AG09319 (cell line): Measurements from ENCODE around the gene CDIP1.
A peak's percentile ranks its signal among the peaks of the same experiment; 100 is the strongest.

ENCODE experiments used
- DNase-seq: peaks from one replicate; pipeline ENCODE4 v3.0.0-alpha.2; 2010; ENCODE audit warnings: low read depth; ENCODE audit errors: extremely low read depth
- CTCF ChIP-seq: IDR thresholded peaks from 2 replicates; pipeline ENCODE4 v1.5.1; 2011; ENCODE audit warnings: low read depth, mild to moderate bottlenecking, inconsistent platforms, low read length, moderate library complexity

Gene CDIP1

DNA sequence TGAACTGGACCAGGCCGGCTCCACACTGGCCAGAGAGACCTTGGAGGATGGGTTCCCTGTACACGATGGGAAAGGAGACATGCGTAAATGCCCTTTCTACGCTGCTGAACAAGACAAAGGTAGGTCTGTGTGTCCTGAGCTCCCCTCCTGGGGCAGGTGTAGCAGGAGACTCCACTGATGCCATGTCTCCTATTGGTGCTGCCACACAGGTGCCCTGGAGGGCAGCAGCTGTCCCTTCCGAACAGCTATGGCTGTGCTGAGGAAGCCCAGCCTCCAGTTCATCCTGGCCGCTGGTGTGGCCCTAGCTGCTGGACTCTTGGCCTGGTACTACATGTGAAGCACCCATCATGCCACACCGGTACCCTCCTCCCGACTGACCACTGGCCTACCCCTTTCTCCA lies 29.2 kb downstream of the CDIP1 start:
- DNase-seq, result no peak
- no peak for TF ChIP-seq CTCF

- TF ChIP-seq CTCF, result no peak
- no peak for DNase-seq
Measured at GRCh38 chr16:4508806-4509205, 29.8 kb downstream of the CDIP1 start.

GRCh38 chr16:4507588-4508345 lies 30.8 kb downstream of the CDIP1 start:
- TF ChIP-seq CTCF, result no peak
- no peak for DNase-seq

DNA sequence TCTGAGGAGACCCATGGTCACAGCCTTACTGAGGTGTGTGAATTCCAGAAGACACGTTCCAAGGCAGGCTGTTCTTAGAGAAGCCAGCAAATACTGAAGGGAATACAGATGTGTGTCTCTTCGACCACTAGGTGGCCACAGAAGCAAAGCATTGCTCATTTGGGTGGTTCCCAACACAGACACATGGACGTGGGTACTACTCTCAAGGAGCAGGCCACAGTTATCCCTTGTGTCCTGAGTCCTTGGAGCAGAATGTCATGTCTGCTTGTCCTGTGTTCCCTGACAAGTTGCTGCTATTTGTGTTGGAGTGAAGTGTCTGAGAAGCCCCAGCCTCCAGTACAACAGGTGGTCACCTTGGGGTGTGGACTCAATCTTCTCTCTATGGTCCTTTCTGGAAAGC lies 32.1 kb downstream of the CDIP1 start:
- peak; percentile 87 for TF ChIP-seq CTCF
- DNase-seq, result peak; percentile 45

- no peak for DNase-seq
- no peak for TF ChIP-seq CTCF
Measured at GRCh38 chr16:4505356-4506147, 33.0 kb downstream of the CDIP1 start.

DNA sequence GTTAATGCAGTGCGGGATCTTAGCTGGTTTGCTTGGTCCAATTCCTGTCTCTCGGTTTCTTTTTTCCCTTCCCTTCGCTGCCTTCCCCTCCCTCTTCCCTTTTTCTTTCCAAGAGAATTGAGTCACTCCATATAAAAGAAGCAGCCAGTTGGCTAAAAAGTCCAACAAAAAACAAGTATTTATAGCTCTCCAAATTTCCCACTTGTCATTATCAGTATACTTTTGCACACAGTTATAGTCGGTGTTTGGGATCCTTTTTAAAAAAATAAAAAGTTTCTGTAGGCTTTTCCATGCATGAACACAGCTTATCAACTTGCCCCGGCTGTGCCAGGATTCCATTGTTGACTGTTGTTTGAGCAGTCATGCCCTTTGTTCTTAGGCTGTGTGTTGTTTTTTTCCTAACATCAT lies 37.5 kb downstream of the CDIP1 start:
- no peak for TF ChIP-seq CTCF
- no peak for DNase-seq

DNA sequence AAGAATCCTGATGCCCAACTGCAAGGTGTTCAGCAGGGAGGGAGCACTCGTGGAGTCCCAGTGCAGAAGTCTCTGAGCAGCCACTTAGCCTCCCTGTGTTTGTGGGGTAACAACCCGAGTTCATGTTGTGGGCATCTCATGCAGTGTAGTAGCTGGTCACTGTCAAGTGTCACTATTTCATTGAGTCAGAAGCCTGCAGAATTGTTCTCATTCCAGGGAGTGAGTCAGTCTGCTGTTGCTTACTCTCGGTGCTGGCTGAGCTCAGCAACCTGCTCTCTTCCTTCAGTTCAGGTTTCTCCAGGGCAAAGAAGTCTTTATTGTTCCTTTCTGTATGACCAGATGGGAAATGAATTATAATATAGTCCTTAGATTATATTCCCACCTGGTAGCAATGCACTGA lies 38.3 kb downstream of the CDIP1 start:
- no peak for DNase-seq
- TF ChIP-seq CTCF, result no peak
